Common myeloid progenitor, CD34-positive (primary cell): ENCODE data around the gene TEAD1.

ENCODE experiments used
- CTCF ChIA-PET: fragments of 350-600 bp; sonication (Branson Sonifier 250); formaldehyde crosslinking; loops from one replicate; lab custom pipeline; 2021; ENCODE audit warnings: antibody characterized with exemption; lab: Charles Lee
- POLR2A ChIA-PET: fragments of 350-600 bp; sonication (Branson Sonifier 250); formaldehyde crosslinking; loops from one replicate; lab custom pipeline; 2021; ENCODE audit warnings: antibody characterized with exemption; lab: Charles Lee
- DNase-seq, 3 donors: peaks; one replicate each; pipeline versions ENCODE4 v3.0.0 to v3.0.0-alpha.2; 2013
- H3K27ac ChIP-seq, 2 experiments: 1 replicate in 1 of 2; 2 replicates in 1 of 2; pipeline ENCODE4 v1.7.0; 2013; ENCODE audit warnings: inconsistent platforms in 2 of 2, low read length in 2 of 2, mild to moderate bottlenecking in 2 of 2, low read depth in 1 of 2, moderate library complexity in 1 of 2; ENCODE audit not compliant: severe bottlenecking in 2 of 2, insufficient read depth in 1 of 2, poor library complexity in 1 of 2
- H3K27me3 ChIP-seq, 5 experiments: replicated peaks in 2 of 5; 1 replicate in 3 of 5; 2 replicates in 2 of 5; pipeline versions ENCODE4 v1.6.1 to v1.7.0; 2013; ENCODE audit warnings: low read length in 4 of 5, mild to moderate bottlenecking in 2 of 5, moderate library complexity in 2 of 5, inconsistent platforms in 1 of 5; ENCODE audit not compliant: insufficient read depth in 5 of 5, control insufficient read depth in 4 of 5
- H3K36me3 ChIP-seq, 4 experiments: 1 replicate in 2 of 4; 2 replicates in 2 of 4; pipeline versions ENCODE4 v1.6.1 to v1.7.0; 2013; ENCODE audit warnings: low read length in 3 of 4, control low read depth in 1 of 4, mild to moderate bottlenecking in 1 of 4; ENCODE audit not compliant: control insufficient read depth in 4 of 4, insufficient read depth in 4 of 4
- H3K4me1 ChIP-seq, 4 experiments: 1 replicate in 3 of 4; 2 replicates in 1 of 4; pipeline versions ENCODE4 v1.6.1 to v1.7.1; 2013; ENCODE audit warnings: low read length in 3 of 4, mild to moderate bottlenecking in 3 of 4, control low read depth in 1 of 4, inconsistent platforms in 1 of 4, moderate library complexity in 1 of 4; ENCODE audit not compliant: control insufficient read depth in 4 of 4, insufficient read depth in 4 of 4; ENCODE audit errors: control extremely low read depth in 1 of 4
- H3K4me3 ChIP-seq, 7 experiments: 1 replicate in 4 of 7; 2 replicates in 3 of 7; pipeline versions ENCODE4 v1.5.1 to v1.7.0; 2013; ENCODE audit warnings: mild to moderate bottlenecking in 7 of 7, low read length in 6 of 7, moderate library complexity in 6 of 7, inconsistent platforms in 2 of 7, low read depth in 2 of 7, control low read depth in 1 of 7; ENCODE audit not compliant: insufficient read depth in 4 of 7, control insufficient read depth in 1 of 7; ENCODE audit errors: extremely low read depth in 1 of 7
- H3K9me3 ChIP-seq, 5 experiments: 1 replicate in 4 of 5; 2 replicates in 1 of 5; pipeline versions ENCODE4 v1.6.1 to v1.7.1; 2013; ENCODE audit warnings: low read length in 4 of 5, mild to moderate bottlenecking in 2 of 5, inconsistent platforms in 1 of 5, low read depth in 1 of 5, moderate library complexity in 1 of 5; ENCODE audit not compliant: control insufficient read depth in 4 of 5, insufficient read depth in 2 of 5; ENCODE audit errors: control extremely low read depth in 1 of 5
- WGBS: methylation state at CpG from one replicate; pipeline ENCODE4 v1.1.5; 2013; ENCODE audit not compliant: insufficient coverage; 5-methylcytosine and 5-hydroxymethylcytosine counted together

Gene TEAD1

DNA sequence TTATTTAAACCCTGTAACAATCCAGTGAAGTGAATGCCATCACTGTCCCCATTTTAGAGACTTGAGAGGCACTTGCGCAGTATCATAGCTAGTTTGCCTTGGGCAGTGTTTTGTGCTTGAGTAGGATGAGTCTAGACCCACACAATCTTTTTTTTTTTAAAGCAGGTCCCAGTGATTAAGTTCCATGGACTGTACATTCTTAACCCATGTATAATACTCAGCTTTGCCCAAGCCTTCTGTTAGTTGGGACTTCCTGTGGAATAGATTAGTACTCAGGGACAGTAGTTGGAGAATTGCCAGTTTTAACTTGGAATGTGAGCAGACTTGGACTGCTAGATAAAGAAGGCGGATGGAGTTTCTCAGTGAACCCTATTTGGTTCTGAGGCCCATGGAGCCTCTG, 226.3 kb downstream of the TEAD1 start:
- H3K4me1 ChIP-seq: no peaks in the 10 kb centered on the region
- no peak for DNase-seq
- H3K27me3 ChIP-seq: peaks cover 0 to 15% (median 13%) of the 10 kb centered on the region in 5 experiments
- H3K36me3 ChIP-seq: no peaks in the 10 kb centered on the region
- CTCF ChIA-PET: interaction anchor here (1.2 kb wide), 1 partner anchor 12 kb away, joined by 3 read pairs; no protein-coding TSS in a partner anchor
- no peaks in the 10 kb centered on the region for H3K9me3 ChIP-seq
- POLR2A ChIA-PET: no interaction called here
- H3K4me3 ChIP-seq: no peak overlapping the region
- H3K27ac ChIP-seq: no peak overlapping the region
- 100% methylated on average over 2 of the region's 2 CpGs for WGBS

DNA sequence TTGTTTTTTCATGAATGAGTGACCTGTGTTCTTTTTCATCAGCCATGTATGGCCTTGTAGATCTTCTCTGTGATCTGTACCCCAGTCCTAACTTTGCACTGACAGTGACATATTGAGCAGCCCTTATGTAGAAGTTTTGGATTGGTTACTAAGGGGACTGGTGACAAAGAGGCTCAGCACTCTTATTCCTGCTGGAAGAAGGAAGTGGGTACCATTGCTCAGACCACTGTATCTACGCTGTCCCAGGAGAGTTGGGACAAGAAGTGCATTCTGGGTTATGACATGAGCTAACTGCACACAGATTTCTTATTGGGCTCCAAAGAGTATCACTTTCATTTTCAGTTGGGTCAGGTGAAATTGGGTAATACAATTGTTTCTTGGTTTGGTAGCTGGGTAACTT, 227.1 kb downstream of the TEAD1 start:
- no peak for DNase-seq
- ChIA-PET POLR2A (no interaction called here), CTCF (interaction anchor here (0.6 to 2.9 kb wide), 3 partner anchors 13 to 570 kb away, joined by 3 to 9 read pairs (median 3); no protein-coding TSS in a partner anchor)
- Histone ChIP-seq H3K36me3 (no peaks in the 10 kb centered on the region), H3K4me1 (no peaks in the 10 kb centered on the region), H3K9me3 (no peaks in the 10 kb centered on the region), H3K27ac (no peak overlapping the region), H3K4me3 (no peak overlapping the region), H3K27me3 (peaks cover 0 to 14% (median 11%) of the 10 kb centered on the region in 5 experiments)
- 100% methylated on average over 1 of the region's 1 CpG for WGBS

DNA sequence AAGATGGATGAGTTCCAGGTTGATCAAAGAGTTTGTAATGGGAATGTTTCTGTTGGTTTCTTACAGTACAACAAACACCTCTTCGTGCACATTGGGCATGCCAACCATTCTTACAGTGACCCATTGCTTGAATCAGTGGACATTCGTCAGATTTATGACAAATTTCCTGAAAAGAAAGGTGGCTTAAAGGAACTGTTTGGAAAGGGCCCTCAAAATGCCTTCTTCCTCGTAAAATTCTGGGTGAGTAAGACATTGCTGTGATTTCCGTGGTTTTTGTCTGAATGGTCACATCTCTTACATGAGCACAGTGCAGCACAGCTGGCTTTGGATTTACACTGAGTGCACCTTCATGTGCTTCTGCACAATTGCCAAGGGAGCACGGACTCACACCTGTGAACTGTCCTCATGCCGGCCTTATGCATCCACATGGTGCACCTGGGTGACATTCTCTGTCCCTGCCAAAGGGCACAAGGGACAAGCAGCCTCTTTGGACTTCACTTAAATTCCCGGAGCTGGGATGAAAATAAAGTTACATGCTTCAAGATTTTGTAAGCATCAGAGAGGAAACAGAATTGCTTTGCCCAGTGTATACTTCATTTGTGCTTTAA, 227.8 kb downstream of the TEAD1 start:
- DNase-seq: no peak
- CTCF ChIA-PET: interaction anchor here (0.7 to 2.9 kb wide), 3 partner anchors 12 to 571 kb away, joined by 3 to 9 read pairs (median 4); no protein-coding TSS in a partner anchor
- Histone ChIP-seq H3K4me1 (no peaks in the 10 kb centered on the region), H3K27ac (no peak overlapping the region), H3K27me3 (peaks cover 0 to 9% (median 8%) of the 10 kb centered on the region in 5 experiments), H3K36me3 (no peaks in the 10 kb centered on the region), H3K9me3 (no peaks in the 10 kb centered on the region), H3K4me3 (no peak overlapping the region)
- 94% methylated on average over 6 of the region's 7 CpGs for WGBS
- POLR2A ChIA-PET: no interaction called here

DNA sequence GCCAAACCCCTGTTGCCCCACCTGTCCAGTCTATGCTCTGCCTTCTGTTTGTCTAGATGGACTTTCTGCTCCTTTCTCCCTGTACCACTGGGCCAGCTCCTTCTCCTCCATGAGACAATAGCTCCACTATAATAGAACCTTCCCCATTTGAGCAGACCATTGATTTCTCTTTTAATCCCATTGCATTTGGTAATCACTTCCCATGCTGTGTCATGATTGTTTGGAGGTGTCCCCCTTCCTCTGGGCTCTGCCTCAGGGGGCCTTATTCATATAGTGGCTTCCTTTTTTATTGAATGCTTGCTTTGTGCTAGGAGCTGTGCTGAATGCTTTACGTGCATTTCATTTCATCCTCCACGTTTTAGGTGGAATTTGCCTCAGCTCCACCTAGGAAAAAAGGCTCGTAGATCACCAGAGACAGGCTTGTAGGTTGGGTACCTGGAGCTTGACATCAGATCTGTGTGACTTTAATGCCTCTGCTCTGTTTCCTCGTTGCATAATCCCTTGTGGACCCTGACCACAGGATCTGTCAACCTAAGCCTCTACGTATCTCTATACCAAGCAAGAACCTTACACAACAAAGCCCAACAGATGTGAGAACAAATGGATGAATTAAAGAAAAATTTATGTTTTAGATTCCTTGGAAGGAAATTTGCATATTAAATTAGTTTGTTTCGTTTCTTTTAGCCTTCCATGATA, 228.7 kb downstream of the TEAD1 start:
- no peak overlapping the region for H3K27ac ChIP-seq
- H3K4me1 ChIP-seq: no peaks in the 10 kb centered on the region
- POLR2A ChIA-PET: no interaction called here
- no peak for DNase-seq
- peaks cover 0 to 8% (median 6%) of the 10 kb centered on the region in 5 experiments for H3K27me3 ChIP-seq
- no peak overlapping the region for H3K4me3 ChIP-seq
- no peaks in the 10 kb centered on the region for H3K9me3 ChIP-seq
- CTCF ChIA-PET: interaction anchor here (1.3 to 2.9 kb wide), 2 partner anchors 11 to 492 kb away, joined by 4 to 9 read pairs; no protein-coding TSS in a partner anchor
- H3K36me3 ChIP-seq: no peaks in the 10 kb centered on the region
- 92% methylated on average over 3 of the region's 6 CpGs for WGBS

DNA sequence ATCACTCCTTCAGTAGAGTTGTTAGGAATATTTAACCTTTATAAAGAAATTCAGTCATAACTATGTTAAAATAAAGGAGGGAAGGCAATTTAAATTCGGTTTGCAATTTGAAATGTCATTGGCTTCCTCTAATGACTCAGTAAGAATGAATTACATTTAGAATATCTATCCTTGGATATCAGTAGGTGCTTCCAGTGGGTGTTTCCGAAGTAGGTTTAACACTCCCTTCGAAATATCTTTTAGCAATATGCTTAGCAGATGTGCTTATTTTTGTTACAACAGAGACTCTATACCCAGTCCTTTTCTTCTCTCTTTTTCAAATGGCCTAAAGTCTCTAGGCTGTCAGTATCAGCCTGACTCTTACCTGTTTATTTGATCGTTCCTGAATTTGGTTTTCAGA, 231.2 kb downstream of the TEAD1 start:
- Histone ChIP-seq H3K4me1 (no peaks in the 10 kb centered on the region), H3K36me3 (no peaks in the 10 kb centered on the region), H3K27me3 (peaks cover 0 to 10% (median 4%) of the 10 kb centered on the region in 5 experiments), H3K4me3 (no peak overlapping the region), H3K27ac (no peak overlapping the region), H3K9me3 (no peaks in the 10 kb centered on the region)
- CTCF ChIA-PET: no interaction called here
- POLR2A ChIA-PET: interaction anchor here (0.5 kb wide), 1 partner anchor 91 kb away, joined by 3 read pairs; no protein-coding TSS in a partner anchor
- no peak for DNase-seq
- 100% methylated on average over 2 of the region's 4 CpGs for WGBS

DNA sequence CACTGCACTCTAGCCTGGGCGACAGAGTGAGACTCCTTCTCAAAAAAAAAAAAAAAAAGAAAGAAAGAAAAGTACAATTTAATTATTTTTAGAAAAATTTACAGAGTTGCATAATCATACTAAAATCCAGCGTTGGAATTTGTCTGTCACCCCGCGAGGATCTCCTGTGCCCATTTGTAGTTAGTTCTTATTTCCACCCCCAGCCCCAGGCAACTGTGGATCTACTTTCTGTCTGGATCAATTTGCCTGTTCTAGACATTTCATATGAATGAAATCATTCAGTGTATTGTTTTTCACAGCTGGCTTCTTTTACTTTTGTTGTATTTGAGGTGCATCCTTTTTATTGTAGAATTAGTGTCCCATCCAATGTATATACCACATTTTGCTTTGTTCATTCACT, 232.3 kb downstream of the TEAD1 start:
- WGBS: 100% methylated on average over 3 of the region's 4 CpGs
- DNase-seq: no peak
- CTCF ChIA-PET: no interaction called here

DNA sequence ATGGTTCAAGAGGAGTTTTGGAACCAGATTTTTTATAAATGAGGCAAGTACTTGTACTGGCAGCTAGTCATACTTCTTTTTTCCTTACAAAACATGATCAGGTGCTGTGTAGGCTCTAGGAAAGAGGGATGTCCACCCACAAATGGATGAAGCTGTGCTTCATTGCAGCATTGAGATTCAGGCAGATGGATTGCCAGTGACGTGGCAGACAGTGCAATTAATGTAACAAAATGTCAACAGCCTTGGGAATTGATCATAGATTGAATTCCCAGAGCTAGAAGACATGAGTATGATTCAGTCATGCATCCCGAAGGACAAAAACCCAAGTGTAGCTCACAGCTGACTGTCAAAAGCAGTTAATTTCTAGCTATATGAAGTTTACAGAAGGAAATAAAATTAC, 235.7 kb downstream of the TEAD1 start:
- CTCF ChIA-PET: no interaction called here
- no peak for DNase-seq
- H3K36me3 ChIP-seq: no peaks in the 10 kb centered on the region
- H3K27ac ChIP-seq: no peak overlapping the region
- H3K4me3 ChIP-seq: no peak overlapping the region
- peaks cover 0 to 10% (median 0%) of the 10 kb centered on the region in 5 experiments for H3K27me3 ChIP-seq
- H3K4me1 ChIP-seq: no peaks in the 10 kb centered on the region
- POLR2A ChIA-PET: no interaction called here
- no peaks in the 10 kb centered on the region for H3K9me3 ChIP-seq
- 86% methylated on average over 1 of the region's 2 CpGs for WGBS

More for the DNA sequence above, 232.3 kb downstream of the TEAD1 start:
- no peaks in the 10 kb centered on the region for H3K9me3 ChIP-seq
- peaks cover 0 to 10% (median 4%) of the 10 kb centered on the region in 5 experiments for H3K27me3 ChIP-seq
- H3K27ac ChIP-seq: no peak overlapping the region
- H3K4me3 ChIP-seq: no peak overlapping the region
- POLR2A ChIA-PET: interaction anchor here (0.7 kb wide), 1 partner anchor 305 kb away, joined by 8 read pairs; no protein-coding TSS in a partner anchor
- H3K36me3 ChIP-seq: no peaks in the 10 kb centered on the region
- no peaks in the 10 kb centered on the region for H3K4me1 ChIP-seq
